ENCODE data around the gene FAM13A. TPM values are rescaled to one million over a fixed set of nuclear protein-coding genes. Genes with fewer than 3 reads are reported as not detected.

FAM13A gene
- total RNA-seq, 4 donors from 2014 or later, result 5.2 to 19.1 (median 8.2) TPM

DNA sequence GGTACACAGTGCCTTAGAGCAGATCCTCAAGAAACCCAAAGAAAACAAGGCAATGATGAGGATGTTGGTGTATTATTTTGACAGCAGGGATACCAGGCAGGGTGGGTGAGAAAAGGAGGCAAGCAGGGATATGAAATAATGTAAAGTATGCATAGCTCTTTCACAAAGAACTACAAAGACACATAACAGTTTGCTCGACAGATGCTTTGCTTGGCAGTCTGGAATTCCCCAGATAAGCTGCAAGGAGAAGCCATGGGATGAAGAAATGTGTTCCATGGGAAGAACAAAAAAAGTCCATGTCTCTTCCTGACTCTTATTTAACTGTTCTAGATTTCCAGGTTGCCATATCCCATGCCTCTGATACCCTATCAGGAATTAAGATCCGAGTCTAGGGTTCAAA, 75.4 kb downstream of the FAM13A start:
- Histone ChIP-seq H3K36me3 (no peaks in the 10 kb centered on the region), H3K4me1 (no peaks in the 10 kb centered on the region), H3K4me3 (no peak overlapping the region), H3K27me3 (no peaks in the 10 kb centered on the region), H3K9me3 (no peaks in the 10 kb centered on the region), H3K27ac (no peak overlapping the region)
- intact Hi-C loops (cut with DNase I), result no loop called here
- 88 to 91% methylated on average over 2 of the region's 2 CpGs for WGBS, 2 donors
- DNase-seq, result no peak
- TF ChIP-seq POLR2A (IDR thresholded peaks at IDR 0.05), result no peak
- TF ChIP-seq, protein P1, sequence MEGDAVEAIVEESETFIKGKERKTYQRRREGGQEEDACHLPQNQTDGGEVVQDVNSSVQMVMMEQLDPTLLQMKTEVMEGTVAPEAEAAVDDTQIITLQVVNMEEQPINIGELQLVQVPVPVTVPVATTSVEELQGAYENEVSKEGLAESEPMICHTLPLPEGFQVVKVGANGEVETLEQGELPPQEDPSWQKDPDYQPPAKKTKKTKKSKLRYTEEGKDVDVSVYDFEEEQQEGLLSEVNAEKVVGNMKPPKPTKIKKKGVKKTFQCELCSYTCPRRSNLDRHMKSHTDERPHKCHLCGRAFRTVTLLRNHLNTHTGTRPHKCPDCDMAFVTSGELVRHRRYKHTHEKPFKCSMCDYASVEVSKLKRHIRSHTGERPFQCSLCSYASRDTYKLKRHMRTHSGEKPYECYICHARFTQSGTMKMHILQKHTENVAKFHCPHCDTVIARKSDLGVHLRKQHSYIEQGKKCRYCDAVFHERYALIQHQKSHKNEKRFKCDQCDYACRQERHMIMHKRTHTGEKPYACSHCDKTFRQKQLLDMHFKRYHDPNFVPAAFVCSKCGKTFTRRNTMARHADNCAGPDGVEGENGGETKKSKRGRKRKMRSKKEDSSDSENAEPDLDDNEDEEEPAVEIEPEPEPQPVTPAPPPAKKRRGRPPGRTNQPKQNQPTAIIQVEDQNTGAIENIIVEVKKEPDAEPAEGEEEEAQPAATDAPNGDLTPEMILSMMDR (IDR thresholded peaks at IDR 0.05), result no peak

DNA sequence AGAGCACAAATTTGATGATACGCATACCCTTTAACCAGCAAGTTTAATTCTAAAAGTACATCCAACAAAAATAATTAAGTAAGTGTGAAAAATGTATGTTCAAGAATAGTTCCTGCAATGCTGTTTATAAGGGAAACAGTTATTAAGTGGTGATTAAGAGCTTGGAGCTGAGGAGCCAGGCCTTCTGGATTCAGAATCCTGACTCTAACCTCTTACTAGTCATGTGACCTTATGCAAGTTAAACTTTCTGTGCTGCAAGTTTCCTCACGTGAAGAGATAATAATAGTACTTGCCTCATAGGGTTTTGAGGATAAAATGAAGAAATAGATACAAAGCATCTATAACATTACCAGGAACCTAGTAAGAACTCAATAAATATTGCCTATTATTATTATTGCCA, 77.7 kb downstream of the FAM13A start:
- Histone ChIP-seq H3K9me3 (no peaks in the 10 kb centered on the region), H3K4me3 (no peak overlapping the region), H3K27ac (no peak overlapping the region), H3K4me1 (no peaks in the 10 kb centered on the region), H3K36me3 (no peaks in the 10 kb centered on the region), H3K27me3 (no peaks in the 10 kb centered on the region)
- TF ChIP-seq POLR2A (IDR thresholded peaks at IDR 0.05), result no peak
- TF ChIP-seq, protein P1 (IDR thresholded peaks at IDR 0.05), result no peak
- WGBS, 2 donors, result 60 to 70% methylated on average over 2 of the region's 2 CpGs
- intact Hi-C loops (cut with DNase I), result no loop called here
- DNase-seq, result no peak

DNA sequence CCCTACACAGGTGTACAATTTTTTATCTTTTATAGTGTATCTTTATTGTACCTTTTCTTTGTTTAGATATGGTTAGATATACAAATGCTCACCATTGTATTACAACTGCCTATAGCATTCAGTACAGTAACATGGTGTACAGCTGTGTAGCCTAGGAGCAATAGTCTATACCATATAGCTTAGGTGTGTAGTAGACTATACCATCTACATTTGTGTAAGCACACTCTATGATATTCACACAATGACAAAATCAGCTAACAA, 80.3 kb downstream of the FAM13A start:
- Histone ChIP-seq H3K4me3 (no peak overlapping the region), H3K9me3 (no peaks in the 10 kb centered on the region), H3K27me3 (no peaks in the 10 kb centered on the region), H3K4me1 (no peaks in the 10 kb centered on the region), H3K27ac (no peak overlapping the region), H3K36me3 (no peaks in the 10 kb centered on the region)
- DNase-seq, result no peak
- intact Hi-C loops (cut with DNase I), result no loop called here
- no peak for TF ChIP-seq POLR2A (IDR thresholded peaks at IDR 0.05)
- TF ChIP-seq, protein P1 (IDR thresholded peaks at IDR 0.05), result no peak

DNA sequence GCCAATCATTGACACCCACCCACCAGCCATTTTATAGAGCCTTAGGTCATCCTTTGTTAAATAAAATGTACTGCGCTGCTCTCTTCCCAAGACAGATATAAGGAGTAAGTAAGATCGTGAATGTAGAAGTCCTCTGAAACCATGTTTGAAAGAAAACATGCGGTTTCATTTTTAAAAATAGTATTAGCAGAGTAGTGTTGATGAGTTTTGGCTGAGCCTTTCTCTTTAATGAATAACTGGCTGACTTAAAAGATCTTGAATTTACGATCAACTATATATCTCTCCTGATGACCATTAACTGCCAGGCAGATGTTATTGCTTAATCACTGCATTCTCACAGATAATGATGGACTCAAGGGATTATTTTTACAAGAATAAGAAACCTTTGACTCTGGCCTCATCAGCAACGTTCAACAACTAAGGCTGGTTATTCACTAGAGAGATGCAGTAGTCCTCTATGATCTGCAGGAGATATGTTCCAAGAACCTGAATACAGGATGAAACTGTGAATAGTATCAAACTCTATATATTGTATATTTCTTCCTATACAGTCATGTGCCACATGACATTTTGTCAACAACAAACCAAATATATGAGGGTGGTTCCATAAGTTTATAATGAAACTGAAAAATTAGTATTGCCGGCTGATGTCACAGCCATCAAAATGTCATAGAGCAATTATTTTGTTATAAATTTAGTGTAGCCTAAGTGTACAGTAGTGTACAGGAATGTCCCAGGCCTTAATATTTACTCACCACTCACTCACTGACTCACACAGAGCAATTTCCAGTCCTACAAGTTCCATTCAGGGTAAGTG, 80.8 kb downstream of the FAM13A start:
- no peak for TF ChIP-seq POLR2A (IDR thresholded peaks at IDR 0.05)
- TF ChIP-seq, protein P1 (IDR thresholded peaks at IDR 0.05), result no peak
- intact Hi-C loops (cut with DNase I), result no loop called here
- Histone ChIP-seq H3K4me1 (no peaks in the 10 kb centered on the region), H3K9me3 (no peaks in the 10 kb centered on the region), H3K4me3 (no peak overlapping the region), H3K27me3 (no peaks in the 10 kb centered on the region), H3K27ac (no peak overlapping the region), H3K36me3 (no peaks in the 10 kb centered on the region)
- WGBS, 2 donors, result 76 to 95% methylated on average over 6 of the region's 6 CpGs
- no peak for DNase-seq

DNA sequence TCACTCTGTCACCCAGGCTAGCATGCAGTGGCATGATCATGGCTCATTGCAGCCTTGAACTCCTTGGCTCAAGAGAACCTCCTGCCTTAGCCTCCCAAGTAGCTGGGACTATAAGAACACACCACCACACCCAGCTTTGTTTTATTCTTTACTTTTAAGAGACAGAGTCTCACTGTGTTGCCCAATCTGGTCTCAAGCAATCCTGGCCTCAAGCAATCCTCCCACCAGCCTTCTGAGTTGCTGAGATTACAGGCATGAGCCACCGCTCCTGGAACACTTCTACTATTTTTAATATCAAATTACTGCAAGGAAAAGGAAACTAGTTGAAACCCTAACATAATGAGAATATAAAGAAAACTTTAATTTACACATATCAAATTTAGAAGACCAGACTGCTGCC, 85.4 kb downstream of the FAM13A start:
- H3K27ac ChIP-seq, result no peak overlapping the region
- 87 to 95% methylated on average over 1 of the region's 1 CpG for WGBS, 2 donors
- intact Hi-C loops (cut with DNase I), result no loop called here

More for the DNA sequence above, 85.4 kb downstream of the FAM13A start:
- Histone ChIP-seq H3K36me3 (no peaks in the 10 kb centered on the region), H3K9me3 (no peaks in the 10 kb centered on the region), H3K4me1 (peaks cover 0 to 17% (median 0%) of the 10 kb centered on the region in 3 donors), H3K4me3 (no peak overlapping the region), H3K27me3 (no peaks in the 10 kb centered on the region)
- no peak for DNase-seq
- no peak for TF ChIP-seq POLR2A (IDR thresholded peaks at IDR 0.05)
- TF ChIP-seq, protein P1 (IDR thresholded peaks at IDR 0.05), result no peak

Measured in esophagus squamous epithelium (tissue), 5 donors.